GM12878 (cell line): ENCODE data around the gene OCA2. TPM values are rescaled to one million over a fixed set of nuclear protein-coding genes. Genes with fewer than 3 reads are reported as not detected.

Experiments used
- ATAC-seq: fragments of 200-7000 bp; cut with Tn5 transposase; 3 replicates; pipeline ENCODE4 v1.9.1; 2020; ENCODE audit warnings: mild to moderate bottlenecking, moderate library complexity
- BruUV-seq: library from RNA; stranded (reverse); fragments of 400-500 nt; replicated peaks from 2 replicates; lab custom pipeline; 2021; lab: Mats Ljungman, UMichigan
- CTCF ChIA-PET: fragments of 300-600 bp; sonication (Branson Sonifier 250); formaldehyde crosslinking; extraction: SDS; loops from one replicate; lab custom pipeline; 2021; ENCODE audit warnings: inconsistent platforms; lab: Yijun Ruan, JAX
- POLR2A ChIA-PET: fragments of 350-600 bp; formaldehyde crosslinking; extraction: SDS; loops from one replicate; lab custom pipeline; 2021; ENCODE audit warnings: inconsistent platforms; lab: Charles Lee
- RAD21 ChIA-PET: fragments of 300-600 bp; sonication (Branson Sonifier 250); formaldehyde crosslinking; loops from one replicate; lab custom pipeline; 2023; ENCODE audit warnings: antibody characterized with exemption; ENCODE audit not compliant: unreplicated experiment; lab: Charles Lee
- SMC1A ChIA-PET: fragments of 300-600 bp; sonication (Branson Sonifier 250); formaldehyde crosslinking; loops from one replicate; lab custom pipeline; 2023; ENCODE audit not compliant: unreplicated experiment, uncharacterized antibody; lab: Charles Lee
- DNase-seq: peaks from one replicate; pipeline ENCODE4 v3.0.0-alpha.2; 2011; ENCODE audit warnings: low read depth, low spot score
- FAIRE-seq: peaks from 3 replicates; lab custom pipeline; 2011; peaks lifted over from hg19 to GRCh38; lab: Jason Lieb, UNC
- H2AFZ ChIP-seq: 2 replicates; pipeline ENCODE4 v1.6.0; 2011; ENCODE audit warnings: low read depth, low read length, control low read depth; ENCODE audit not compliant: control insufficient read depth
- H3K27ac ChIP-seq: 2 replicates; pipeline ENCODE4 v1.5.1; 2011; ENCODE audit warnings: control low read depth; ENCODE audit not compliant: control insufficient read depth, insufficient read depth
- H3K27me3 ChIP-seq, 2 experiments: replicated peaks in 1 of 2; 2 replicates each; pipeline versions ENCODE4 v1.6.0 to v1.6.1; 2011; ENCODE audit warnings: low read length in 1 of 2; ENCODE audit not compliant: control insufficient read depth in 2 of 2, insufficient read depth in 2 of 2
- H3K36me3 ChIP-seq, 2 experiments: 2 replicates each; pipeline ENCODE4 v1.5.1; 2011; ENCODE audit warnings: low read length in 1 of 2; ENCODE audit not compliant: control insufficient read depth in 2 of 2, insufficient read depth in 2 of 2
- H3K4me1 ChIP-seq: 2 replicates; pipeline ENCODE4 v1.6.1; 2011; ENCODE audit warnings: mild to moderate bottlenecking, low read length, moderate library complexity, mixed read lengths; ENCODE audit not compliant: control insufficient read depth, insufficient read depth
- H3K4me2 ChIP-seq: 2 replicates; pipeline ENCODE4 v1.6.0; 2011; ENCODE audit warnings: control low read depth; ENCODE audit not compliant: control insufficient read depth, insufficient read depth
- H3K4me3 ChIP-seq: fragments of 200-600 bp; sonication (generic); 2 replicates; pipeline ENCODE4 v1.5.1; 2016
- H3K79me2 ChIP-seq: 2 replicates; pipeline ENCODE4 v1.6.0; 2011; ENCODE audit warnings: low read length; ENCODE audit not compliant: control insufficient read depth, insufficient read depth
- H3K9ac ChIP-seq: 2 replicates; pipeline ENCODE4 v1.8.0; 2011; ENCODE audit warnings: low read length, control low read depth, mixed read lengths; ENCODE audit not compliant: control insufficient read depth, insufficient read depth
- H3K9me3 ChIP-seq: replicated peaks from 3 replicates; pipeline ENCODE4 v1.5.1; 2011; ENCODE audit warnings: mild to moderate bottlenecking, low read length; ENCODE audit not compliant: control insufficient read depth, insufficient read depth
- H4K20me1 ChIP-seq: 2 replicates; pipeline ENCODE4 v1.6.0; 2011; ENCODE audit not compliant: control insufficient read depth, insufficient read depth
- ATF7 ChIP-seq: fragments of 450-650 bp; IDR thresholded peaks from 2 replicates; pipeline ENCODE4 v1.6.1; 2016; ENCODE audit warnings: low read depth, mild to moderate bottlenecking
- BCL11A ChIP-seq: IDR thresholded peaks from 2 replicates; pipeline ENCODE4 v1.6.1; 2011; ENCODE audit warnings: low read depth, low read length
- BMI1 ChIP-seq: fragments of 450-650 bp; IDR thresholded peaks from 2 replicates; pipeline ENCODE4 v1.6.1; 2016; ENCODE audit warnings: mild to moderate bottlenecking, moderate library complexity, borderline replicate concordance
- CHD4 ChIP-seq: fragments of 200-600 bp; sonication (generic); IDR thresholded peaks from 2 replicates; pipeline ENCODE4 v1.6.1; 2016; ENCODE audit warnings: mild to moderate bottlenecking
- EGR1 ChIP-seq, 2 experiments: IDR thresholded peaks; 1 replicate in 1 of 2; 2 replicates in 1 of 2; pipeline ENCODE4 v1.6.1; 2011 to 2012; ENCODE audit warnings: low read depth in 2 of 2, low read length in 2 of 2, borderline replicate concordance in 1 of 2, mild to moderate bottlenecking in 1 of 2, moderate library complexity in 1 of 2
- EZH2 ChIP-seq: IDR thresholded peaks from 2 replicates; pipeline ENCODE4 v1.6.1; 2012; ENCODE audit warnings: low read depth, mild to moderate bottlenecking, control low read depth, inconsistent platforms, low read length, borderline replicate concordance; ENCODE audit not compliant: control insufficient read depth
- MTA3 ChIP-seq: IDR thresholded peaks from 2 replicates; pipeline ENCODE4 v1.6.1; 2012; ENCODE audit warnings: low read length, inconsistent platforms, borderline replicate concordance
- MYC ChIP-seq: IDR thresholded peaks from 2 replicates; pipeline ENCODE4 v1.6.1; 2011; ENCODE audit warnings: mild to moderate bottlenecking, low read length, moderate library complexity, inconsistent platforms; ENCODE audit not compliant: insufficient read depth, insufficient replicate concordance, insufficient read length, severe bottlenecking
- POLR2AphosphoS5 ChIP-seq: IDR thresholded peaks from 2 replicates; pipeline ENCODE4 v1.6.1; 2011; ENCODE audit warnings: mild to moderate bottlenecking, low read length, inconsistent platforms
- SMAD5 ChIP-seq: IDR thresholded peaks from 2 replicates; pipeline ENCODE4 v1.6.1; 2016; ENCODE audit warnings: antibody characterized with exemption, low read depth
- SRF ChIP-seq, 2 experiments: IDR thresholded peaks; 2 replicates each; pipeline ENCODE4 v1.6.1; 2011; ENCODE audit warnings: low read depth in 2 of 2, low read length in 2 of 2, mild to moderate bottlenecking in 1 of 2, moderate library complexity in 1 of 2
- SUPT20H ChIP-seq: IDR thresholded peaks from 2 replicates; pipeline ENCODE4 v1.6.1; 2011; ENCODE audit warnings: low read depth, mild to moderate bottlenecking, low read length, moderate library complexity, borderline replicate concordance; ENCODE audit not compliant: control insufficient read depth
- TCF12 ChIP-seq: IDR thresholded peaks from 2 replicates; pipeline ENCODE4 v1.6.1; 2011; ENCODE audit warnings: low read depth, mild to moderate bottlenecking, low read length
- ZNF384 ChIP-seq: IDR thresholded peaks from 2 replicates; pipeline ENCODE4 v1.6.1; 2012; ENCODE audit warnings: low read depth, mild to moderate bottlenecking, low read length, improper control_type of control experiment, borderline replicate concordance
- ZSCAN29 ChIP-seq: fragments of 450-650 bp; IDR thresholded peaks from 2 replicates; pipeline ENCODE4 v1.6.1; 2017; ENCODE audit warnings: mild to moderate bottlenecking, moderate library complexity
- WGBS: methylation state at CpG from one replicate; pipeline ENCODE4 v1.1.6; 2016; ENCODE audit warnings: low lambda C conversion rate; ENCODE audit not compliant: insufficient replicate concordance, insufficient coverage; ENCODE audit errors: missing lambda C conversion rate; 5-methylcytosine and 5-hydroxymethylcytosine counted together
- in situ Hi-C: fragments of 300-500 bp; cut with MboI; formaldehyde crosslinking; loops from 9 replicates; pipeline ENCODE4 v1.14.3; 2018; ENCODE audit warnings: mixed read lengths
- intact Hi-C: fragments of 100-400 bp; cut with micrococcal nuclease; formaldehyde crosslinking; loops from one replicate; pipeline ENCODE4 v1.14.2; 2022; ENCODE audit not compliant: unreplicated experiment
- polyA plus RNA-seq, 11 experiments: library from polyadenylated mRNA; depleted of rRNA in 4 of 11; unstranded in 6 of 11; stranded (reverse) in 5 of 11; fragments of >200 nt; fragmentation: Nextera tagmentation in 4 of 11; fragmentation: Illumina TruSeq in 1 of 11; extraction: Ambion mirVana in 4 of 11; extraction: Trizol in 1 of 11; gene quantifications; 1 replicate in 1 of 11; 2 replicates in 10 of 11; pipeline versions ENCODE4 v1.2.1 to v1.2.3, GENCODE V29; 2011 to 2016; ENCODE audit warnings: inconsistent platforms in 2 of 11, missing spikeins in 2 of 11, low read depth in 1 of 11
- total RNA-seq, 4 experiments: library from RNA; depleted of rRNA in 3 of 4; stranded (reverse); fragments of >200 nt in 3 of 4; fragmentation: Illumina TruSeq in 1 of 4; extraction: Trizol in 1 of 4; gene quantifications; 2 replicates each; pipeline versions ENCODE4 v1.2.1 to v1.2.3, GENCODE V29; 2013 to 2021
- TF ChIP-seq, protein P1 (sequence below): fragments of 450-650 bp; IDR thresholded peaks from 2 replicates; pipeline ENCODE4 v1.6.1; 2016; ENCODE audit warnings: mild to moderate bottlenecking
- TF ChIP-seq, protein P2 (sequence below): fragments of 450-650 bp; IDR thresholded peaks from 2 replicates; pipeline ENCODE4 v1.6.1; 2014; ENCODE audit warnings: mild to moderate bottlenecking
- TF ChIP-seq, protein P3 (sequence below): IDR thresholded peaks from 2 replicates; pipeline ENCODE4 v1.6.1; 2012; ENCODE audit warnings: low read depth, low read length, improper control_type of control experiment

The OCA2 gene
- total and polyA plus RNA-seq, 10 of the 15 experiments (the other 5 are each of a cell fraction or from before 2014, with no cell fraction given): 0.04 to 1.8 TPM; not detected in 8

DNA sequence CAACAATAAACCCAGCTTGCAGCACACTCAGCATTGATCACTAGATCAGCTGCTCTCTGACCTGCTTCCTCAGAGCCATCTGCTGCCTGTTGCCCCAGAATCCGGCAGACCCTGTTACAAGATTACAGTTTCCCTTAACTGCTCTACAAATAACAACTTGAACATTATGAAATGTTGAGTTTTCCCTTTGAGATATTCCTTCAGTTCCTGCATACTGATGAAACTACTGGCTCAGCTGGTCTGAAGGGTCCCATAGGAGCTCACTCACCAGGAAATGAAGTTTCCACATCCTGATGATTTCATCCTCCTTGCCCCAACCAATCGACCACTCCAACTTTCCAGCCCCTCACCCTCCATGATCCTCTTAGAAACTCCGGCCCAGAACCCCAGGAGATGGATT, 281.9 kb downstream of the OCA2 start (continued):
- TF ChIP-seq ATF7 (no peak), SMAD5 (no peak), EZH2 (no peak), BCL11A (no peak), ZNF384 (no peak), TCF12 (no peak), SRF (IDR thresholded peaks at IDR 0.05; ENCODE audit: low read depth in 2 of 2, low read length in 2 of 2) (no peak), EGR1 (IDR thresholded peaks at IDR 0.05; ENCODE audit: borderline replicate concordance in 1 of 2, low read depth in 2 of 2, low read length in 2 of 2) (no peak)
- TF ChIP-seq, protein P1, sequence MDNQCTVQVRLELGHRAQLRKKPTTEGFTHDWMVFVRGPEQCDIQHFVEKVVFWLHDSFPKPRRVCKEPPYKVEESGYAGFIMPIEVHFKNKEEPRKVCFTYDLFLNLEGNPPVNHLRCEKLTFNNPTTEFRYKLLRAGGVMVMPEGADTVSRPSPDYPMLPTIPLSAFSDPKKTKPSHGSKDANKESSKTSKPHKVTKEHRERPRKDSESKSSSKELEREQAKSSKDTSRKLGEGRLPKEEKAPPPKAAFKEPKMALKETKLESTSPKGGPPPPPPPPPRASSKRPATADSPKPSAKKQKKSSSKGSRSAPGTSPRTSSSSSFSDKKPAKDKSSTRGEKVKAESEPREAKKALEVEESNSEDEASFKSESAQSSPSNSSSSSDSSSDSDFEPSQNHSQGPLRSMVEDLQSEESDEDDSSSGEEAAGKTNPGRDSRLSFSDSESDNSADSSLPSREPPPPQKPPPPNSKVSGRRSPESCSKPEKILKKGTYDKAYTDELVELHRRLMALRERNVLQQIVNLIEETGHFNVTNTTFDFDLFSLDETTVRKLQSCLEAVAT: no peak

DNA sequence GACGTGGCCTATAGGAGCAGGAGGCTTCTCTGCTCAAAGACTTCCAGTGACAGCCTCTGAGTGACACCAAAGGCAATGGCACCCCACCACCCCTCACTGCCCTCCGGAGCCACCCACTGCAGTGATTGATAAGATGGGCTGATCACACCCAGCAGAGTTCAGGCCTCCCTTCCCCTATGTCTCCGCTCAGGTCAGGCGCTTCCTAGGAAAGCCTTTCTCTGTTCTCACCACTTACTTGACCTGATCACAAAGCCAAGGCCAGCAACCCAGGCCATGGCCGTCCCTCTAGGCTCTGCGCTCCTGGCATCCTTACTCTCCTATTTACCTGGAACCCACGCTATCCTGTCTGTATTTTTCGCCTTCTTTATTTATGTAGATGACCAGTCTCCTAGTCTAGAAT, 282.3 kb downstream of the OCA2 start:
- Histone ChIP-seq H3K4me1 (no peaks in the 10 kb centered on the region), H3K4me3 (no peak overlapping the region), H3K27ac (no peak overlapping the region), H3K4me2 (no peak overlapping the region), H2AFZ (no peak overlapping the region), H3K9ac (no peak overlapping the region), H4K20me1 (no peaks in the 10 kb centered on the region), H3K79me2 (no peaks in the 10 kb centered on the region), H3K36me3 (no peaks in the 10 kb centered on the region), H3K27me3 (no peaks in the 10 kb centered on the region), H3K9me3 (no peaks in the 10 kb centered on the region; the same call in 2 of the 3 replicates)
- in situ Hi-C loops: no loop called here
- intact Hi-C loops: no loop called here
- ChIA-PET POLR2A (no interaction called here), SMC1A (no interaction called here), RAD21 (no interaction called here), CTCF (no interaction called here)
- WGBS: 12% methylated on average over 8 of the region's 8 CpGs
- no peak for ATAC-seq
- BruUV-seq: no TSS peak
- DNase-seq: no peak
- no peak for FAIRE-seq
- TF ChIP-seq CHD4 (no peak), MYC (no peak), BMI1 (no peak), ZSCAN29 (no peak), SUPT20H (no peak), POLR2AphosphoS5 (no peak), MTA3 (no peak)
- TF ChIP-seq, protein P2, sequence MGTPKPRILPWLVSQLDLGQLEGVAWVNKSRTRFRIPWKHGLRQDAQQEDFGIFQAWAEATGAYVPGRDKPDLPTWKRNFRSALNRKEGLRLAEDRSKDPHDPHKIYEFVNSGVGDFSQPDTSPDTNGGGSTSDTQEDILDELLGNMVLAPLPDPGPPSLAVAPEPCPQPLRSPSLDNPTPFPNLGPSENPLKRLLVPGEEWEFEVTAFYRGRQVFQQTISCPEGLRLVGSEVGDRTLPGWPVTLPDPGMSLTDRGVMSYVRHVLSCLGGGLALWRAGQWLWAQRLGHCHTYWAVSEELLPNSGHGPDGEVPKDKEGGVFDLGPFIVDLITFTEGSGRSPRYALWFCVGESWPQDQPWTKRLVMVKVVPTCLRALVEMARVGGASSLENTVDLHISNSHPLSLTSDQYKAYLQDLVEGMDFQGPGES: no peak
- TF ChIP-seq, protein P3, sequence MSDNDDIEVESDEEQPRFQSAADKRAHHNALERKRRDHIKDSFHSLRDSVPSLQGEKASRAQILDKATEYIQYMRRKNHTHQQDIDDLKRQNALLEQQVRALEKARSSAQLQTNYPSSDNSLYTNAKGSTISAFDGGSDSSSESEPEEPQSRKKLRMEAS: no peak
- TF ChIP-seq, all 136 proteins: peak for 0
